Stomach smooth muscle (tissue), 2 donors: Measurements from ENCODE around the gene FANCB.

Experiments used
- H3K27ac ChIP-seq: one replicate; pipeline ENCODE4 v1.7.0; 2013; ENCODE audit warnings: mild to moderate bottlenecking, low read length, inconsistent platforms
- H3K27me3 ChIP-seq, 2 donors: one replicate each; pipeline ENCODE4 v1.7.0; 2013; ENCODE audit warnings: low read length in 2 of 2; ENCODE audit not compliant: insufficient read depth in 2 of 2, control insufficient read depth in 1 of 2
- H3K36me3 ChIP-seq, 2 donors: one replicate each; pipeline ENCODE4 v1.7.0; 2013; ENCODE audit warnings: low read length in 2 of 2; ENCODE audit not compliant: control insufficient read depth in 2 of 2, insufficient read depth in 2 of 2
- H3K4me1 ChIP-seq: one replicate; pipeline ENCODE4 v1.7.0; 2013; ENCODE audit warnings: low read length; ENCODE audit not compliant: control insufficient read depth, insufficient read depth
- H3K4me3 ChIP-seq, 2 donors: one replicate each; pipeline ENCODE4 v1.7.0; 2013; ENCODE audit warnings: low read length in 2 of 2
- H3K9ac ChIP-seq, 2 donors: one replicate each; pipeline ENCODE4 v1.7.0; 2013; ENCODE audit warnings: low read length in 2 of 2, mild to moderate bottlenecking in 1 of 2
- H3K9me3 ChIP-seq, 2 donors: one replicate each; pipeline ENCODE4 v1.7.0; 2013; ENCODE audit warnings: low read length in 2 of 2; ENCODE audit not compliant: control insufficient read depth in 2 of 2
- donor health status: healthy.
- donor health status: Pancreatic carcinoma.

The FANCB gene

DNA sequence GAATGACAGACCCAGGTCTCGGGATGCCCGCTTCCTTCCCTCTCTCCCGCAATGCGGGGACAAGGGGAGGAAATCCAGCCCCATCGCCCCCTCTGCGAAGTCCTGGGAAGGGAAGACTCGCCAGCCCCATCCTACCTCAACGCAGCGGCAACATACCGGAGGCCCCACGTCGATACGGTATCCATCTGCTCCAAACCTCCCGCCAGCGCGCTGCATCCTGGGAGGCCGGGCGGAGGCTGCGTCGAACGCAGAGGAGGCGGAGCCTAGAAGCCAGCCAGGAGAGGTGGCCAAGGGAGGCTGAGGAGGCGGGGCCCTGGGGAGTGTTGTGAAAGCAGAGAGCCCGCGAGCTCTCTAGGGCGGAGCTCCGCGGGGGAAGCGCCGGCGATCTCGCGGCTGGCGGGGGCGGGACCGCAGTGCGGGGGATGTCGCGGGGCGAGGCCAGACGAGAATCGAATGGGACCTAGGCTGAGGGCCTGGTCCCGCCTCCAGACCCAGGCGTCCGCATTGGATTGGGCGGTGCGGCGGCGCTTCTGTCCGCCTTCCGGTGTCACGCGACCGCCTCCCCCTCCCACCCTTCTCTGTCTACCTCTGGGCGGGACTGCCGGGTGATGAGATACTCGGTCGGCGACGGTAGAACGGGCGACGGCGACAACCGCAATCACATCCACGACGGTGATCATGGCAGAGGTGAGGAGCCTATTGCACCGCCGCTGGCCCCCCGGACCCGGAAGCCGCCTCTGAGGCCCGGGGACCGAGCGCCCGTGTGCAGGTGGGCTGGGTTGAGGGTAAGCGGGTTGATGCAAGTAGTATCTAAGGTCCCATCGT lies at the start of gene FANCB, which contains the start of gene MOSPD2:
TSS of gene FANCB (minus strand) at position 219 of the 825 bp plus-strand sequence. CDS start 7,559 bp downstream, outside the sequence.
TSS of gene MOSPD2 (plus strand) at position 571 of the 825 bp plus-strand sequence. CDS start at position 679, 108 bp downstream.
- H3K4me1 ChIP-seq, result peaks cover 5% of the 10 kb centered on the region
- H3K36me3 ChIP-seq, result no peaks in the 10 kb centered on the region
- no peaks in the 10 kb centered on the region for H3K9me3 ChIP-seq
- peak within 1 kb of the TSS; percentile 78 to 91 for H3K4me3 ChIP-seq
- H3K27ac ChIP-seq, result no peak within 1 kb of the TSS
- H3K27me3 ChIP-seq, result no peaks in the 10 kb centered on the region
- peak within 1 kb of the TSS; percentile 73 to 86 for H3K9ac ChIP-seq

DNA sequence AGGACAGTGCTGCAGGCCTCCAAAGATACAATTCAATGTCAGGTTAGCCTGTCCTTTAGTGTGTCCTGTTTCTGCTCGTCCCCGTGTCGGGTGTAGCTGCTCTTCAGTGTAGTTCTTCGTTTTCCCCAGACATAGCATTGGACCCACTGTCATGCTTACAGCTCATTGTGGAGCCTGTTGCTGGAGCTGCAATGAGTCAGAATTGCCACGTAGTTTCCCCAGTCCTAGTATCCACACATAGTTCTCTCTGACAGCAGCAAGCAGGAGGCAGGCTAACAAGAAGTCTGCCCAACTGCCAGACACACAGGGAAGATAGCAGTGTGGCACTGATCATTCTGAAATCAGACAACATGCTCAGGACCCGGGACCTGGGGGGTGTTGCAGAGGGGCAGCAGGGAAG lies 49.6 kb upstream of the FANCB start:
- no peaks in the 10 kb centered on the region for H3K9me3 ChIP-seq
- H3K27ac ChIP-seq, result no peak overlapping the region
- H3K36me3 ChIP-seq, result no peaks in the 10 kb centered on the region
- H3K9ac ChIP-seq, result no peak overlapping the region
- peaks cover 0 to 3% of the 10 kb centered on the region in 2 donors for H3K27me3 ChIP-seq
- H3K4me1 ChIP-seq, result no peaks in the 10 kb centered on the region
- H3K4me3 ChIP-seq, result no peak overlapping the region

DNA sequence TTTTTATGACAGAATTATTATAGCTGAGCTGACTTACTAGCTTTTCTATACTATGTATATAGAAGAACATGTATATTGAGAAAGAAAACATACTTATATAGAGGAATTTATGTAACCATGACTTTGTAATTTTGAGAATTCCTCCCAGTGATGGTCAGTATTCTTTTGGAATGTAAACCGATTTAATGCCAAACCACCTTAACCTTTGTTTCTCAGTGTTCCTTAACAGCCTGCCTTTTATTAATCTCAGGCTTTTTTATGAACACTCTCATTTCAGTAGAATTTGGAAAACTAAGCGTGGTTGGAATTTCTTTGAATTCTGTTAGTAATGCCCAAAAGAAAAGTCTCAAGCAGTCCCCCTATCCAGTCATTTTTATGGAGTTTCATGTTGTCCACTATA lies 47.3 kb upstream of the FANCB start:
- H3K9me3 ChIP-seq, result no peaks in the 10 kb centered on the region
- peaks cover 0 to 7% of the 10 kb centered on the region in 2 donors for H3K36me3 ChIP-seq
- no peak overlapping the region for H3K4me3 ChIP-seq
- H3K4me1 ChIP-seq, result no peaks in the 10 kb centered on the region
- peaks cover 0 to 3% of the 10 kb centered on the region in 2 donors for H3K27me3 ChIP-seq
- H3K27ac ChIP-seq, result no peak overlapping the region
- no peak overlapping the region for H3K9ac ChIP-seq

DNA sequence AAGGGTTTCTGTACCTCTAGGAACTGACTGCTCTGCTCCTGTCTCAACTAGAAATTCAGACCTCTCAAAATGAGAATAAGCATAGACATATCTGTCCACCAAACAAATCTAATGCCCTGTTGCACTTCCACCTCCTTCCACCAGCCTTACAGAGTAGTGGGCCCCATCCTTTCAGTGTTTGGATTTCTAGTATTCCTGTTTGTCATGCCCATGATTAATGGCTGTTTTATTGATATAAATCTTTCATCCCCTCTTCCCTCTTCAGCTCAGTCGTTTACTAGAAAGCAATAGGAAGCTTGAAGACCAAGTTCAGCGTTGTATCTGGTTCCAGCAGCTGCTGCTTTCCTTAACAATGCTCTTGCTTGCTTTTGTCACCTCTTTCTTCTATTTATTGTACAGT lies 46.5 kb upstream of the FANCB start:
- Histone ChIP-seq H3K4me1 (no peaks in the 10 kb centered on the region), H3K4me3 (no peak overlapping the region), H3K27me3 (peaks cover 0 to 3% of the 10 kb centered on the region in 2 donors), H3K27ac (no peak overlapping the region), H3K36me3 (peaks cover 0 to 7% of the 10 kb centered on the region in 2 donors), H3K9ac (no peak overlapping the region), H3K9me3 (no peaks in the 10 kb centered on the region)

DNA sequence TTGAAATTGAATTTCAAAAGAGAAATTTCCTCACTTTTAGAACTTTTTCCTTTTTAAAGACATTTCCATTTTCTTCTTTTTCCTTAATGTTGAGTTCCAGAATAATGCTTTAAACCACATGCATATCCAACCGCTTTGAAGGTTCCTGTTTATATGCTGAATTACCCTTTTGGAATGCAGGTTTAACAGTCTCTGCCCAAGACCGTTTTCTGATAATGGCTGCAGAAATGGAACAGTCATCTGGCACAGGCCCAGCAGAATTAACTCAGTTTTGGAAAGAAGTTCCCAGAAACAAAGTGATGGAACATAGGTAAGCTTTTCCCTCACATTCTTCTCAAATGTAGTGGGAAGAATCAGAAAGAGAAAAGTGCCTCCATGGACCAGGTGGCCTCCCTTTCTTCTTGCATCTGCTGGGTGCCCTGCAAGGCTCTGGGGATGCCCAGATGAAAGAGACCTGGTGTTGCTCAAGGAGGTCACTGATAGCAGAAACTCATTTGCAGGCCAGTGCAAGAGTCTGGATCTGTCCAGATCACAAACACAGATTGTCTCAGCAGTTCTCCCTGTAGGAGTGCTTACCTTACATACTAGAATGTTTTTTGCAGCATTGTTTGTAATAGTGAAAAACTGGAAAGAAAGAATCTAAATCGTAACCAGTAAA lies 43.3 kb upstream of the FANCB start:
- no peak overlapping the region for H3K9ac ChIP-seq
- peaks cover 6 to 7% of the 10 kb centered on the region in 2 donors for H3K36me3 ChIP-seq
- H3K4me3 ChIP-seq, result no peak overlapping the region
- no peaks in the 10 kb centered on the region for H3K4me1 ChIP-seq
- H3K27ac ChIP-seq, result no peak overlapping the region
- H3K9me3 ChIP-seq, result no peaks in the 10 kb centered on the region
- no peaks in the 10 kb centered on the region for H3K27me3 ChIP-seq

DNA sequence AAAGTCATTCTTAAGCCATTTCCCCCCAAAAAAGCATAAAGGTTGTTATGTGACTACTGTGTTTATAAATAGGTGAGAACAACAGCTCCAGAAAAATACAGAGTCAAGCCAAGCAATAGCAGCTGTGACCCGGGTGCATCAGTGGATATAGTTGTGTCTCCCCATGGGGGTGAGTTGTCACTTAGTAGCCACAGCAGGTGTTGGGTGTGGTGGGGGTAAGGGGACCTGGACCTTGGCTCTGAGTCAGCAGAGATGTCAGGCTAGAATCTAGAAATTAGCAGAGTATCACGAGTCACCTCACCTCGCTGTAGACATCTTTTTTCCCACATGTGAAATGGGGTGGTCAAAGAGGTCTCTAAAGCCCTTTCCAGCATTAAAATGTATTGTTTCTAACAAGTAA lies 42.7 kb upstream of the FANCB start:
- H3K9ac ChIP-seq, result no peak overlapping the region
- peaks cover 6 to 7% of the 10 kb centered on the region in 2 donors for H3K36me3 ChIP-seq
- no peaks in the 10 kb centered on the region for H3K4me1 ChIP-seq
- H3K4me3 ChIP-seq, result no peak overlapping the region
- H3K9me3 ChIP-seq, result no peaks in the 10 kb centered on the region
- no peaks in the 10 kb centered on the region for H3K27me3 ChIP-seq
- no peak overlapping the region for H3K27ac ChIP-seq

DNA sequence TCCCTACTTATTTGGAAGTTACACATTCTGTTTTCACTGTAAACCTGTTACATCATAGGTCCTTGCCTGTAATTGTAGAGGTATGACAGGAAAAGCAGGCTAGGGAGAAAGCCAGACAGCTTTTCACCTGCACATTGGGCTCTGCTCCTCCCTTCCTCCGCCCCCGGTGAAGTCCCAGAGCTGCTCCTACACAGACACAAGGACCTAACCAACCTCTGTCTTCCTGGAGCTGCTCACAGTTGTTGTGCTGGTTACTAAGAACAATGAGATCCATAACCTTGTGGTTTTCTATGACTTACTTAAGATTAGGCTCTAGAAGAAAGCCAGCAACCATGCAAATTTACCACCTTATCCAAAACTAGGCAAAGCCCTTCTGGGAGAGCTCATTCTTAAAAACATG lies 40.4 kb upstream of the FANCB start:
- H3K4me1 ChIP-seq, result no peaks in the 10 kb centered on the region
- peaks cover 6 to 7% of the 10 kb centered on the region in 2 donors for H3K36me3 ChIP-seq
- no peak overlapping the region for H3K9ac ChIP-seq
- no peaks in the 10 kb centered on the region for H3K9me3 ChIP-seq
- no peak overlapping the region for H3K27ac ChIP-seq
- no peaks in the 10 kb centered on the region for H3K27me3 ChIP-seq
- H3K4me3 ChIP-seq, result no peak overlapping the region

DNA sequence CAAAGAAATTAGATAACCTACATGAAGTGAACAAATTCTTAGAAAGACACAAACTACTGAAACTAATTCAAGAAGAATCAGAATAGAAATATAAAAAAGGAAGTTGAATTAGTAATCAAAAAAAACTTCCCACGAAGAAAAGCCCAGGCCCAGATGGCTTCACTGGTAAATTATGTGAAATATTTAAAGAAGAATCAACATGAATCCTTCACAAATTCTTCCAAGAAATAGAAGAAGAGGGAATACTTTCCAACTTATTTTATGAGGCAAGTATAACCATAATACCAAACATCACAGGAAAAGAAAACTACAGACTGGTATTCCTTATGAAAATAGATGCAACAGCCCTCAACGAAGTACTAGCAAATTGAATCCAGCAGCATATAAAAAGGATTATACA lies 31.0 kb upstream of the FANCB start:
- no peaks in the 10 kb centered on the region for H3K4me1 ChIP-seq

DNA sequence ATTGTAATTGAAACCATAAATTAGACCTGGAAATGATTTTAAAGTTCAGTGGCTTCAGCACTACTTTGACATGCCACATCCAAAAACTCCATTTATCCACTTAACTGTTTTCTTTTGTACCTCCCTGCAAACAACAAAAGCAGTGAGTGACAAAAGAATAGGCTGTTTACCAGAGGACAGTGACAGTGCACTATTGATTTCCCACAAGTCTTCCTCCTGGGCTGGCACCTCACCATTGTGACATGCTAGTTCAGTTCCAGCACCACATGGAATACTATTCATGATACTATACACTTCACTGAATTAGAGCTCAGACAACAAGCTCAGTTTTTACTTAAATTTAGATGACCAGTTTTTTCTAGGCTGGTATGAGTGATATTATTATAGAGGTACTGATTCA lies 29.7 kb upstream of the FANCB start:
- Histone ChIP-seq H3K4me3 (no peak overlapping the region), H3K9me3 (peaks cover 0 to 5% of the 10 kb centered on the region in 2 donors), H3K36me3 (no peaks in the 10 kb centered on the region), H3K27ac (no peak overlapping the region), H3K9ac (no peak overlapping the region), H3K4me1 (no peaks in the 10 kb centered on the region), H3K27me3 (no peaks in the 10 kb centered on the region)

More for the DNA sequence above, 31.0 kb upstream of the FANCB start:
- Histone ChIP-seq H3K4me3 (no peak overlapping the region), H3K27me3 (no peaks in the 10 kb centered on the region), H3K27ac (no peak overlapping the region), H3K9ac (no peak overlapping the region), H3K9me3 (peaks cover 0 to 5% of the 10 kb centered on the region in 2 donors), H3K36me3 (no peaks in the 10 kb centered on the region)

DNA sequence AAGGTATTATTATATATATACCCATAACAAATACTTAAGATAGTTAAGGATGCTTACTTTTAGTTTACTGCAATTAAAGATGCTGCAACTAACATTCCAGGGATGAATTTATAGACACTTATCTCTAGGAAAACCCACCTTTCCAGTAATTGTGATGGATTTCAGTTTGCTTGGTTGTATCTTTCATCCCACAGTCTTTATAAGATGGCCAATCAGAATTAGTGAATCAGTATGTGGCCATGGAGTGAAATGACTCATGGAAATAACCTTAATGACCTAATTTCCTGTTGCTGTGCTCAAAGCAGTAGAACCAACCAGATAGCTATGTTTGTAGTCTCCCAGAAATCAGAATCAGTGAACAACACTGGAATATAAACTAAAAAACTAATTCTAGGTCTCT lies 26.7 kb upstream of the FANCB start:
- H3K27ac ChIP-seq, result no peak overlapping the region
- H3K27me3 ChIP-seq, result no peaks in the 10 kb centered on the region
- H3K4me1 ChIP-seq, result no peaks in the 10 kb centered on the region
- H3K9ac ChIP-seq, result no peak overlapping the region
- no peak overlapping the region for H3K4me3 ChIP-seq
- H3K36me3 ChIP-seq, result no peaks in the 10 kb centered on the region
- H3K9me3 ChIP-seq, result peaks cover 0 to 2% of the 10 kb centered on the region in 2 donors

DNA sequence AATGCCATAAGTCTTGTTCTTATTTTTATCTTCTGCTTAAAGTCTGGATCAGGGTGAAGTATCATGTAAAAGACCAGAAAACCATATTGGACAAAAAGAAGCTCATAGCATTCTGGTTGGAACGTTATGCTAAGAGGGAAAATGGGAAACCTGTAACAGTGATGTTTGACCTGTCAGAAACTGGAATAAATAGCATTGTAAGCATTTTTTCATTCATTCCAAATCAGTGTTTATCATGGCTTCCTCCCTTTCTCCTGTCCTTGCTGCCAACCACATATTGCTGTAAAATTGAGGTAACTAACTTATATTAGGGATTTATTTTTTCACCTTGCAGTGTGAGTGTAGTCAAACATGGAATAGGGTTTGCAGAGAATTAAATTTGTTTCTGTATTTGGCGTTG lies 24.2 kb upstream of the FANCB start:
- Histone ChIP-seq H3K36me3 (no peaks in the 10 kb centered on the region), H3K27me3 (no peaks in the 10 kb centered on the region), H3K27ac (no peak overlapping the region), H3K4me3 (no peak overlapping the region), H3K4me1 (no peaks in the 10 kb centered on the region), H3K9me3 (no peaks in the 10 kb centered on the region), H3K9ac (no peak overlapping the region)
